SK-N-SH (cell line): ENCODE results near the gene OIP5. TPM values are rescaled to one million over a fixed set of nuclear protein-coding genes. Genes with fewer than 3 reads are reported as not detected.

Source experiments
- CTCF ChIA-PET: fragments of 300-600, 350-600 bp; formaldehyde crosslinking; extraction: SDS; loops from one replicate; lab custom pipeline; 2021; lab: Yijun Ruan, JAX
- POLR2A ChIA-PET: fragments of 350-600 bp; sonication (Branson Sonifier 250); formaldehyde crosslinking; extraction: SDS; loops from one replicate; lab custom pipeline; 2020; ENCODE audit warnings: antibody characterized with exemption, inconsistent platforms; lab: Yijun Ruan, JAX
- DNase-seq: peaks from one replicate; pipeline ENCODE4 v3.0.0; 2012
- H2AFZ ChIP-seq: fragments of 200-600 bp; sonication (generic); 2 replicates; pipeline ENCODE4 v1.8.1; 2016; ENCODE audit warnings: antibody characterized with exemption, mild to moderate bottlenecking, low read depth
- H3F3A ChIP-seq: fragments of 200-600 bp; sonication (generic); replicated peaks from 2 replicates; pipeline ENCODE3; 2016; ENCODE audit warnings: antibody characterized with exemption, mild to moderate bottlenecking; ENCODE audit not compliant: insufficient read depth
- H3K27ac ChIP-seq, 2 experiments: fragments of 200-500 bp in 1 of 2; fragments of 200-600 bp in 1 of 2; sonication (Bioruptor generic) in 1 of 2; sonication (generic), shearing (Covaris generic) in 1 of 2; 2 replicates each; pipeline versions ENCODE4 v1.5.1 to v1.6.1; 2014 to 2016; ENCODE audit warnings: low read depth in 2 of 2, inconsistent platforms in 1 of 2, low read length in 1 of 2, mild to moderate bottlenecking in 1 of 2, mixed read lengths in 1 of 2
- H3K27me3 ChIP-seq: fragments of 200-600 bp; sonication (generic), shearing (Covaris generic); 2 replicates; pipeline ENCODE4 v1.6.1; 2016; ENCODE audit warnings: mixed run types; ENCODE audit not compliant: insufficient read depth
- H3K36me3 ChIP-seq, 2 experiments: fragments of 200-500 bp in 1 of 2; fragments of 200-600 bp in 1 of 2; sonication (Bioruptor generic) in 1 of 2; sonication (generic) in 1 of 2; replicated peaks in 1 of 2; 2 replicates each; pipeline versions ENCODE3 to v1.5.1; 2014 to 2016; ENCODE audit warnings: low read length in 1 of 2, mild to moderate bottlenecking in 1 of 2; ENCODE audit not compliant: insufficient read depth in 2 of 2, control insufficient read depth in 1 of 2
- H3K4me1 ChIP-seq, 2 experiments: fragments of 200-500 bp in 1 of 2; fragments of 200-600 bp in 1 of 2; sonication (Bioruptor generic) in 1 of 2; sonication (generic), shearing (Covaris generic) in 1 of 2; 2 replicates each; pipeline versions ENCODE4 v1.5.1 to v1.6.1; 2014 to 2016; ENCODE audit warnings: low read depth in 1 of 2, low read length in 1 of 2, mixed run types in 1 of 2; ENCODE audit not compliant: insufficient read depth in 2 of 2, control insufficient read depth in 1 of 2
- H3K4me2 ChIP-seq: fragments of 200-600 bp; sonication (generic), shearing (Covaris generic); 2 replicates; pipeline ENCODE4 v1.6.1; 2017; ENCODE audit warnings: mixed run types
- H3K4me3 ChIP-seq, 2 experiments: fragments of 200-500 bp in 1 of 2; fragments of 200-600 bp in 1 of 2; sonication (Bioruptor generic) in 1 of 2; sonication (generic), shearing (Covaris generic) in 1 of 2; 2 replicates each; pipeline versions ENCODE4 v1.5.1 to v1.8.1; 2014 to 2016; ENCODE audit warnings: low read depth in 2 of 2, inconsistent platforms in 1 of 2, low read length in 1 of 2, mild to moderate bottlenecking in 1 of 2, mixed read lengths in 1 of 2, moderate library complexity in 1 of 2
- H3K79me2 ChIP-seq: fragments of 200-600 bp; sonication (generic); 2 replicates; pipeline ENCODE4 v1.8.1; 2017; ENCODE audit warnings: mild to moderate bottlenecking; ENCODE audit not compliant: insufficient read depth
- H3K9ac ChIP-seq: fragments of 200-600 bp; sonication (generic); 2 replicates; pipeline ENCODE4 v1.6.1; 2017; ENCODE audit warnings: mixed run types
- H3K9me2 ChIP-seq: fragments of 200-600 bp; sonication (generic); 2 replicates; pipeline ENCODE4 v1.6.1; 2017; ENCODE audit warnings: mixed run types
- H3K9me3 ChIP-seq: fragments of 200-600 bp; sonication (generic); 2 replicates; pipeline ENCODE4 v1.6.1; 2017; ENCODE audit warnings: mixed run types, mild to moderate bottlenecking, moderate library complexity
- H4K20me1 ChIP-seq: fragments of 200-600 bp; sonication (generic); 2 replicates; pipeline ENCODE4 v1.6.1; 2017; ENCODE audit warnings: mild to moderate bottlenecking, mixed run types; ENCODE audit not compliant: insufficient read depth
- ELF1 ChIP-seq: IDR thresholded peaks from 2 replicates; pipeline ENCODE4 v1.4.0; 2012
- EP300 ChIP-seq, 2 experiments: IDR thresholded peaks; 2 replicates each; pipeline versions ENCODE4 v1.4.0 to v1.6.1; 2012; ENCODE audit warnings: borderline replicate concordance in 1 of 2, low read depth in 1 of 2, low read length in 1 of 2
- EZH2phosphoT487 ChIP-seq: fragments of 200-600 bp; sonication (generic); IDR thresholded peaks from 2 replicates; pipeline ENCODE4 v1.6.1; 2017; ENCODE audit warnings: low read depth, mixed run types, mild to moderate bottlenecking, antibody characterized with exemption, moderate library complexity, borderline replicate concordance
- FOSL2 ChIP-seq: IDR thresholded peaks from 2 replicates; pipeline ENCODE4 v1.4.0; 2012; ENCODE audit warnings: low read depth, mild to moderate bottlenecking, moderate library complexity, borderline replicate concordance
- FOXM1 ChIP-seq: IDR thresholded peaks from 2 replicates; pipeline ENCODE4 v1.4.0; 2012; ENCODE audit warnings: low read depth, mild to moderate bottlenecking
- JUND ChIP-seq: IDR thresholded peaks from 2 replicates; pipeline ENCODE4 v1.4.0; 2012
- MEF2A ChIP-seq: IDR thresholded peaks from 2 replicates; pipeline ENCODE4 v1.4.0; 2012; ENCODE audit warnings: low read depth, borderline replicate concordance
- MXI1 ChIP-seq: IDR thresholded peaks from 2 replicates; pipeline ENCODE4 v1.6.1; 2012; ENCODE audit warnings: mild to moderate bottlenecking, low read depth, low read length, improper control_type of control experiment
- NFIC ChIP-seq: IDR thresholded peaks from 2 replicates; pipeline ENCODE4 v1.4.0; 2012; ENCODE audit warnings: borderline replicate concordance
- POLR2AphosphoS5 ChIP-seq: IDR thresholded peaks from 2 replicates; pipeline ENCODE4 v1.6.1; 2012; ENCODE audit warnings: low read depth, low read length
- RAD21 ChIP-seq: IDR thresholded peaks from 2 replicates; pipeline ENCODE4 v1.6.1; 2012; ENCODE audit warnings: mild to moderate bottlenecking, low read length
- RCOR1 ChIP-seq: fragments of 150-350 bp; IDR thresholded peaks from 2 replicates; pipeline ENCODE4 v1.6.1; 2017; ENCODE audit warnings: antibody characterized with exemption, low read length
- RXRA ChIP-seq: IDR thresholded peaks from 2 replicates; pipeline ENCODE4 v1.4.0; 2012; ENCODE audit warnings: low read depth, mild to moderate bottlenecking, borderline replicate concordance
- SIN3A ChIP-seq: IDR thresholded peaks from 2 replicates; pipeline ENCODE4 v1.6.1; 2012; ENCODE audit warnings: low read depth, mild to moderate bottlenecking, low read length, moderate library complexity, borderline replicate concordance
- SMC3 ChIP-seq: IDR thresholded peaks from 2 replicates; pipeline ENCODE4 v1.6.1; 2012; ENCODE audit warnings: low read depth, low read length, improper control_type of control experiment
- TCF12 ChIP-seq: IDR thresholded peaks from 2 replicates; pipeline ENCODE4 v1.4.0; 2012
- TEAD4 ChIP-seq: IDR thresholded peaks from 2 replicates; pipeline ENCODE4 v1.4.0; 2012; ENCODE audit warnings: mild to moderate bottlenecking, borderline replicate concordance; ENCODE audit not compliant: insufficient read depth
- YY1 ChIP-seq: IDR thresholded peaks from 2 replicates; pipeline ENCODE4 v1.4.0; 2012; ENCODE audit warnings: low read depth, mild to moderate bottlenecking
- WGBS: methylation state at CpG from one replicate; pipeline ENCODE4 v1.1.6; 2017; ENCODE audit warnings: low lambda C conversion rate; 5-methylcytosine and 5-hydroxymethylcytosine counted together
- polyA plus RNA-seq, 3 experiments: library from polyadenylated mRNA; depleted of rRNA; stranded (reverse); fragments of >200 nt; gene quantifications; 2 replicates each; pipeline ENCODE4 v1.2.3, GENCODE V29; 2012
- TF ChIP-seq, protein P1 (sequence below): IDR thresholded peaks from 2 replicates; pipeline ENCODE4 v1.6.1; 2012; ENCODE audit warnings: mild to moderate bottlenecking, low read depth, low read length, moderate library complexity
- TF ChIP-seq, protein P2 (sequence below): fragments of 150-350 bp; IDR thresholded peaks from 2 replicates; pipeline ENCODE4 v1.6.1; 2016; ENCODE audit warnings: mild to moderate bottlenecking, low read depth, low read length
- TF ChIP-seq, protein P3 (sequence below): IDR thresholded peaks from 2 replicates; pipeline ENCODE4 v1.4.0; 2012; ENCODE audit warnings: low read depth
- TF ChIP-seq, protein P4 (sequence below): fragments of 150-350 bp; IDR thresholded peaks from 2 replicates; pipeline ENCODE4 v1.6.1; 2017; ENCODE audit warnings: antibody characterized with exemption, low read length, low read depth, borderline replicate concordance
- TF ChIP-seq, protein P5 (sequence below): IDR thresholded peaks from 2 replicates; pipeline ENCODE4 v1.4.0; 2012; ENCODE audit warnings: low read depth, borderline replicate concordance
- TF ChIP-seq, protein P6 (sequence below): IDR thresholded peaks from 2 replicates; pipeline ENCODE4; 2012
- TF ChIP-seq, protein P7 (sequence below): fragments of 200-600 bp; sonication (generic); IDR thresholded peaks from 2 replicates; pipeline ENCODE4 v1.6.1; 2017; ENCODE audit warnings: antibody characterized with exemption, mild to moderate bottlenecking, moderate library complexity

Gene OIP5
- polyA plus RNA-seq, 1 of the 3 experiments (the other 2 are of a cell fraction): 8.4 TPM

DNA sequence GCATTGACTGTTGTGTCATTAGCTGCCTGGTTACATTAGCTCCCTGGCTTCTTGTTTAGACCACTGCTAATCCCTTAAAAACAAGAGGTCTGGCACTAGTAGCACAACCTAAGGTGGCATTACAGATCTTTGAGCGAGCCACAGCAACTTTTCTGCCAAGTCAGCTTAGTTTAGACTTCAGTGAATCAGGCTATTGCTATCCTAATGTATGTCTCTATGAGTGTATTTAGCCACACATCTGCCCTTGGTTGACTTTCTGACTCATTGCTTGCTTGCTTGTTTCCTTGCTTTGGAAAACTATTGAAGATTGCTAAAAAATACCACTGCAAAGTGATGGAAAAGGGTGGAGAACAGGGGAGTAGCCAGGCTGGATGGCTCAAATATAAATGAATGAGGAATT, 51.2 kb downstream of the OIP5 start:
- no peak overlapping the region for H3K4me3 ChIP-seq
- ChIA-PET POLR2A (no interaction called here), CTCF (no interaction called here)
- H3F3A ChIP-seq: peaks cover 21% of the 10 kb centered on the region
- H3K79me2 ChIP-seq: peaks cover 25% of the 10 kb centered on the region
- WGBS: 14% methylated on average over 1 of the region's 1 CpG
- peaks cover 16 to 22% of the 10 kb centered on the region in 2 experiments for H3K36me3 ChIP-seq
- no peaks in the 10 kb centered on the region for H4K20me1 ChIP-seq
- no peak overlapping the region for H3K9ac ChIP-seq
- no peaks in the 10 kb centered on the region for H3K9me2 ChIP-seq
- no peak for DNase-seq
- H3K27me3 ChIP-seq: no peaks in the 10 kb centered on the region
- H3K4me1 ChIP-seq: peaks cover 6 to 7% of the 10 kb centered on the region in 2 experiments; a peak in 3 of 4 replicates
- no peak overlapping the region for H2AFZ ChIP-seq
- peak overlapping the region in 1 of 2 experiments; percentile 67; a peak in 2 of 4 replicates for H3K27ac ChIP-seq
- H3K4me2 ChIP-seq: peak overlapping the region; percentile 12; the same call in 1 of the 2 replicates
- no peaks in the 10 kb centered on the region for H3K9me3 ChIP-seq
- TF ChIP-seq RAD21: no peak
- TF ChIP-seq RXRA: no peak
- TF ChIP-seq EZH2phosphoT487: no peak
- TF ChIP-seq MEF2A: no peak
- TF ChIP-seq, protein P1, sequence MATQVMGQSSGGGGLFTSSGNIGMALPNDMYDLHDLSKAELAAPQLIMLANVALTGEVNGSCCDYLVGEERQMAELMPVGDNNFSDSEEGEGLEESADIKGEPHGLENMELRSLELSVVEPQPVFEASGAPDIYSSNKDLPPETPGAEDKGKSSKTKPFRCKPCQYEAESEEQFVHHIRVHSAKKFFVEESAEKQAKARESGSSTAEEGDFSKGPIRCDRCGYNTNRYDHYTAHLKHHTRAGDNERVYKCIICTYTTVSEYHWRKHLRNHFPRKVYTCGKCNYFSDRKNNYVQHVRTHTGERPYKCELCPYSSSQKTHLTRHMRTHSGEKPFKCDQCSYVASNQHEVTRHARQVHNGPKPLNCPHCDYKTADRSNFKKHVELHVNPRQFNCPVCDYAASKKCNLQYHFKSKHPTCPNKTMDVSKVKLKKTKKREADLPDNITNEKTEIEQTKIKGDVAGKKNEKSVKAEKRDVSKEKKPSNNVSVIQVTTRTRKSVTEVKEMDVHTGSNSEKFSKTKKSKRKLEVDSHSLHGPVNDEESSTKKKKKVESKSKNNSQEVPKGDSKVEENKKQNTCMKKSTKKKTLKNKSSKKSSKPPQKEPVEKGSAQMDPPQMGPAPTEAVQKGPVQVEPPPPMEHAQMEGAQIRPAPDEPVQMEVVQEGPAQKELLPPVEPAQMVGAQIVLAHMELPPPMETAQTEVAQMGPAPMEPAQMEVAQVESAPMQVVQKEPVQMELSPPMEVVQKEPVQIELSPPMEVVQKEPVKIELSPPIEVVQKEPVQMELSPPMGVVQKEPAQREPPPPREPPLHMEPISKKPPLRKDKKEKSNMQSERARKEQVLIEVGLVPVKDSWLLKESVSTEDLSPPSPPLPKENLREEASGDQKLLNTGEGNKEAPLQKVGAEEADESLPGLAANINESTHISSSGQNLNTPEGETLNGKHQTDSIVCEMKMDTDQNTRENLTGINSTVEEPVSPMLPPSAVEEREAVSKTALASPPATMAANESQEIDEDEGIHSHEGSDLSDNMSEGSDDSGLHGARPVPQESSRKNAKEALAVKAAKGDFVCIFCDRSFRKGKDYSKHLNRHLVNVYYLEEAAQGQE: no peak
- no peak for TF ChIP-seq YY1
- no peak for TF ChIP-seq SMC3
- TF ChIP-seq POLR2AphosphoS5: peak; percentile 24; the same call in 1 of the 2 replicates
- TF ChIP-seq, protein P2, sequence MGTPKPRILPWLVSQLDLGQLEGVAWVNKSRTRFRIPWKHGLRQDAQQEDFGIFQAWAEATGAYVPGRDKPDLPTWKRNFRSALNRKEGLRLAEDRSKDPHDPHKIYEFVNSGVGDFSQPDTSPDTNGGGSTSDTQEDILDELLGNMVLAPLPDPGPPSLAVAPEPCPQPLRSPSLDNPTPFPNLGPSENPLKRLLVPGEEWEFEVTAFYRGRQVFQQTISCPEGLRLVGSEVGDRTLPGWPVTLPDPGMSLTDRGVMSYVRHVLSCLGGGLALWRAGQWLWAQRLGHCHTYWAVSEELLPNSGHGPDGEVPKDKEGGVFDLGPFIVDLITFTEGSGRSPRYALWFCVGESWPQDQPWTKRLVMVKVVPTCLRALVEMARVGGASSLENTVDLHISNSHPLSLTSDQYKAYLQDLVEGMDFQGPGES: no peak
- TF ChIP-seq, protein P3, sequence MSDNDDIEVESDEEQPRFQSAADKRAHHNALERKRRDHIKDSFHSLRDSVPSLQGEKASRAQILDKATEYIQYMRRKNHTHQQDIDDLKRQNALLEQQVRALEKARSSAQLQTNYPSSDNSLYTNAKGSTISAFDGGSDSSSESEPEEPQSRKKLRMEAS: no peak
- TF ChIP-seq TEAD4: no peak
- TF ChIP-seq NFIC: no peak
- TF ChIP-seq, protein P4, sequence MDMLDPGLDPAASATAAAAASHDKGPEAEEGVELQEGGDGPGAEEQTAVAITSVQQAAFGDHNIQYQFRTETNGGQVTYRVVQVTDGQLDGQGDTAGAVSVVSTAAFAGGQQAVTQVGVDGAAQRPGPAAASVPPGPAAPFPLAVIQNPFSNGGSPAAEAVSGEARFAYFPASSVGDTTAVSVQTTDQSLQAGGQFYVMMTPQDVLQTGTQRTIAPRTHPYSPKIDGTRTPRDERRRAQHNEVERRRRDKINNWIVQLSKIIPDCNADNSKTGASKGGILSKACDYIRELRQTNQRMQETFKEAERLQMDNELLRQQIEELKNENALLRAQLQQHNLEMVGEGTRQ: no peak
- TF ChIP-seq EP300 (IDR thresholded peaks at IDR 0.05; ENCODE audit: borderline replicate concordance in 1 of 2, low read depth in 1 of 2, low read length in 1 of 2): no peak
- no peak for TF ChIP-seq ELF1
- TF ChIP-seq FOSL2: peak; percentile 88
- TF ChIP-seq, protein P5, sequence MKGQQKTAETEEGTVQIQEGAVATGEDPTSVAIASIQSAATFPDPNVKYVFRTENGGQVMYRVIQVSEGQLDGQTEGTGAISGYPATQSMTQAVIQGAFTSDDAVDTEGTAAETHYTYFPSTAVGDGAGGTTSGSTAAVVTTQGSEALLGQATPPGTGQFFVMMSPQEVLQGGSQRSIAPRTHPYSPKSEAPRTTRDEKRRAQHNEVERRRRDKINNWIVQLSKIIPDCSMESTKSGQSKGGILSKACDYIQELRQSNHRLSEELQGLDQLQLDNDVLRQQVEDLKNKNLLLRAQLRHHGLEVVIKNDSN: no peak
- TF ChIP-seq SIN3A: no peak
- TF ChIP-seq RCOR1: no peak
- TF ChIP-seq, protein P6, sequence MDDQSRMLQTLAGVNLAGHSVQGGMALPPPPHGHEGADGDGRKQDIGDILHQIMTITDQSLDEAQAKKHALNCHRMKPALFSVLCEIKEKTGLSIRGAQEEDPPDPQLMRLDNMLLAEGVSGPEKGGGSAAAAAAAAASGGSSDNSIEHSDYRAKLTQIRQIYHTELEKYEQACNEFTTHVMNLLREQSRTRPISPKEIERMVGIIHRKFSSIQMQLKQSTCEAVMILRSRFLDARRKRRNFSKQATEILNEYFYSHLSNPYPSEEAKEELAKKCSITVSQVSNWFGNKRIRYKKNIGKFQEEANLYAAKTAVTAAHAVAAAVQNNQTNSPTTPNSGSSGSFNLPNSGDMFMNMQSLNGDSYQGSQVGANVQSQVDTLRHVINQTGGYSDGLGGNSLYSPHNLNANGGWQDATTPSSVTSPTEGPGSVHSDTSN: 0 out of 2 replicates have a peak, but pooled peaks have one; percentile 16
- TF ChIP-seq TCF12: peak; percentile 58; the same call in 1 of the 2 replicates
- TF ChIP-seq JUND: peak; percentile 54
- no peak for TF ChIP-seq FOXM1
- no peak for TF ChIP-seq MXI1
- TF ChIP-seq, protein P7, sequence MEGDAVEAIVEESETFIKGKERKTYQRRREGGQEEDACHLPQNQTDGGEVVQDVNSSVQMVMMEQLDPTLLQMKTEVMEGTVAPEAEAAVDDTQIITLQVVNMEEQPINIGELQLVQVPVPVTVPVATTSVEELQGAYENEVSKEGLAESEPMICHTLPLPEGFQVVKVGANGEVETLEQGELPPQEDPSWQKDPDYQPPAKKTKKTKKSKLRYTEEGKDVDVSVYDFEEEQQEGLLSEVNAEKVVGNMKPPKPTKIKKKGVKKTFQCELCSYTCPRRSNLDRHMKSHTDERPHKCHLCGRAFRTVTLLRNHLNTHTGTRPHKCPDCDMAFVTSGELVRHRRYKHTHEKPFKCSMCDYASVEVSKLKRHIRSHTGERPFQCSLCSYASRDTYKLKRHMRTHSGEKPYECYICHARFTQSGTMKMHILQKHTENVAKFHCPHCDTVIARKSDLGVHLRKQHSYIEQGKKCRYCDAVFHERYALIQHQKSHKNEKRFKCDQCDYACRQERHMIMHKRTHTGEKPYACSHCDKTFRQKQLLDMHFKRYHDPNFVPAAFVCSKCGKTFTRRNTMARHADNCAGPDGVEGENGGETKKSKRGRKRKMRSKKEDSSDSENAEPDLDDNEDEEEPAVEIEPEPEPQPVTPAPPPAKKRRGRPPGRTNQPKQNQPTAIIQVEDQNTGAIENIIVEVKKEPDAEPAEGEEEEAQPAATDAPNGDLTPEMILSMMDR: no peak
